HG03097 (cell line): ENCODE results near the gene TBC1D9.
"Not testable (repeated sequence)": the region's sequence is repeated elsewhere in the genome, so short reads cannot be mapped to it uniquely, and the experiment has no call there.

Source experiments
- ATAC-seq: cut with Tn5 transposase; IDR thresholded peaks from one replicate; pipeline ENCODE4 v1.9.1; 2021; ENCODE audit not compliant: unreplicated experiment, low FRiP score

TBC1D9 gene

DNA sequence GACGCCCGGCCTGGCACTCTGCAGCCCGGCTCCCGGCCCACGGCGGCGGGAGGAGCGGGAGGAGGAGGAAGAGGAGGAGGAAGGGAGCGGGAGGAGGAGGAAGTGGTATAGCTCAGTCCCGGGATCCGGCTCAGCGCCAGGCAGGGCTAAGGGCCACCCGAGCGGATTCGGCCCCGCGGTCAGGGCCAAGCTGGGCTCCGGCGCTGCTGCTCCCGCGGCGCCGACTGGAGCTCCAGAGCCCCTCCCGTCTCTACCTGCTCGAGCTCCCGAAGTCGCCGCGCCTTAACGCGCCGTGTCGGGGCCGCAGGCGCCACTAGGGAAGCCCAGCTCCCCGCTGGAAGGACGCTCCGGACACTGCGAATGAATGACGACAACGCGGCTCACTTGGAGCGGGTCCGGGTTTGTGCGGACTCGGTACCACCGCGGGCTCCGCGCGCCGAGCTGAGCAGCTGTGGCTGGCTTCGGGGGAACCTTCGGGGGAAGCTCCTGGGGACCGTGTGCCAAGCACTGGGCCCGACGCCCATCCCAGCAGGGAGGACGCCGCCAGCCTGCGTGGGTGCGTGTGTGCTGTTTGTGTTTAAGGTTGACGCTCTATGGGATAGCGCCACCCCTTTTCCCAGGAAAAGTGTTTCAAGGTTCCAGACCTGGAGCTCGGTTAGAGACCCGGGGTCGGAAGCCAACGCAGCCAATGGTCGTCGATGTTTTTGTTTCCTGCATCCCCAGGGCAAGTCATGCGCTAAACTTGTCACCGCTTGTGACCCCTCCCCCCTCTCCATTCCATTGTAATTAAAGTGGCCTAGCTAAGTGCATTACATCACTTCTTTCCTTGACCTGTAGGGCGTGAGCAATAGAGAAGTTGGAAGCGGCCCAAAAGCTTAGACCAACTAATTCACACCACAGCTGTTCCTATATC, at the start of gene TBC1D9:
TBC1D9 (minus strand) TSS at position 67 of the 913 bp plus-strand sequence. CDS start 340 bp downstream, outside the sequence.
- peak; percentile 34 for ATAC-seq

DNA sequence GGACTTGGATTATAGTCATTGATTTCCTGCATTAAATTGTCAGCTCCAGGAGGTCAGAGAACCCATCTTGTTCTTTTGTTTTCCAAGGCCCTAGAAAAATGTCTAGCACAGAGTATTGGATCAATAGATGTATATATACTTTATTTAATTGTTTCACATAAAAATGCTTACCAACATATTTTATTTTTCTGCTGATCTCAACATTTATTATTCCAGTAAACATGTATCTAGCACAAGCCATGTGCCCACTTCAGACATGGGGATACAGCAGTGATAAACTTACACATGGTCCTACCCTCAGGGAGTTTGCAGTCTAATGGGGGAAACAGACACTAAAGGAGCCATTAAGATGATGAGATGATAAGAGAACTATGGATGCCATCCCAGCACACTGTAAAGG, 49.1 kb upstream of the TBC1D9 start:
- ATAC-seq = no peak

DNA sequence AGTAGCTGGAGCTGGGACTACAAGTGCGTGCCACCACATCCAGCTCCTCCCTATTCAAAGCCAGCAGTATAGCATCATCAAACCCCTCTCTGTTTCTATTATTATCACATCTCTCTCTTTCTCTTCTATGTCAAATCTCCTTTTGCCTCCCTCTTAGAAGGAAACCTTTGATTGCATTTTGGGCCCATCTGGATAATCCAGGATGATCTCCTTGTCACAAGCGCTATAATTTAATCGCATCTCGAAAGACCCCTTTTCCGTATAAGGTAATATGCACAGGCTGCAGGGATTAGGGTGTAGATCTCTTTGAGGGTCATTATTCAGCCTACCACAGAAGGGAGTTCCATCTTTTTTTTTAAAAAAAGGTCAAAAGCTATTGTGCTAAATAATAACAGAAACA, 46.4 kb upstream of the TBC1D9 start:
- no peak for ATAC-seq

DNA sequence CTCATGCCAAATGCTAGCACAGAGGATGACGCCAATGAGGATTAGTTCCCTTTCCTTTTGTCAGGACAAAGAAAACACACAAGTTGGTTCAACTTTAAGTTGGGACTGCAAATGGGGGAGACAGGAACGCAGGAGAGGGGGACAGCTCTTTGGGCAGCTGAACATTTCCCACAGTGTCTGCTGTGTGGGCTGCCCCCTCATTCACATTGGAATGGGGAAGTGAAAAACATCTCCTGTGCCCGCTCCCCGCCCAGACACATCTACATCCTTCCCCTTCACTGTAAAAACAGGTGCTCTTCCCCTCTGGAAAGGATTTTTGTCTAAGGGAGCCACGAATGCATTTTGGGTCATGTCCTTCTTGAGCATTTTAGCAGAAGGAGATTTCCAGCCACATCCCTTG, 44.5 kb upstream of the TBC1D9 start:
- no peak for ATAC-seq

DNA sequence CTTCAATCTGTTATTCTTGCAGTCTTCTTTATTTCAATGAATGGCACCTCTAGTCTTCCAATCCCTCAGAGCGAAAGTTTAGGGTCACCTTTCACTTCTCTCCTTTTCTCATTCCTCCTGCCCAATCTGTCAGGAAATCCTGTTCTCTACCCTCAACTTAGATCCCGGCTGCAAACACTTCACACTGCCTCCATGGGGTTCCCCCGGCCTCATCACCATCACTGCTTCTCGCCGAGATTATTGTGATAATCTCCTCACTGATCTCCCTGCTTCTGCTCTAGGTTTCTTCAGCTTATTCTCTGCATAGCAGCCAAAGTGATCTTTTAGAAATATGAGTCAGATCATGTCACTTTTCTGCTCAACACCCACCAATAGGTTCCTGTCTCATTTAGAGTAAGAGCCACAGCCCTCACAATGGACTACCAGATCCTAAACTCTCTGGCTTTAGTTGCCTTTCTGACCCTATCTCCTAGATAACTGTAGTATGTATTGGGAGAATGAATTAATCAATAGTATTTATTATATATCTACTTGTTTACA, 43.6 kb upstream of the TBC1D9 start:
- no peak for ATAC-seq

DNA sequence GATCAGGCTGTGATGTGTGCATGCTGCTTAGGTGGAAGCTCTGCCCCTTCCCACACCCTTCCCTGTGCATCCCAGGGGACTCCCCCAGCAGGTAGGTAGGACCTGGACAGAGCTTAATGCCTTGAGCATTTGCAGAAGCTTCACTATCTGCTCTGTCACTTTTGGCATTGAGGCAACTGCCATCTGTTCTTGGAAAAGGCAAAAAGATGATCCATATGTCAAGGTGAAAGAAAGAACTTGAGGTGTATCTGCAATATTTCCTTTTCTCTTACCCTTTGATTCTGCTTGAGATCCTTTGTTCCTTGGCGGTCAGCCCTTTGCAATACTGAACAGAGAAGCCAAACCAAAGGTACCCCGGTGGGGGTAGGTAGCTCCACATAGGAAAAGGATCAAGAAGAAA, 37.1 kb upstream of the TBC1D9 start:
- no peak for ATAC-seq

DNA sequence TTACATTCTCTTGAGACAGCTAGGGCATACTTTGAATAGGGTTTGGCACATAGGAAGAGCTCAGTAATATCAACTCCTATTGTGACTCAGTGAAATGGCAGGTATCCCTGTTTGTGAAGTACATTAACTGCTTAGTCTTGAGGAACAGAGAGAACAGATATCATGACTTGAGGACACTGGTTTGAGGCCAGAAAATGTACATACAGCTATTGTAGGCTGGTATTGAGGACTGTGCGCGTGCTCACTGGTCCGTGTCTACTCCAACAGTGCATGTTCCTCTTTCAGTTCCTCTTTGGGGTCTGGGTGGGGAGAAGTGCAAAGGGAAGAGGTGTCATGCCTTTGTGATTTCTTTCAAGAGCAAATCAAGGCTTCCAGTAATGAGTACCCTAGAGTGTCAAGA, 34.6 kb upstream of the TBC1D9 start:
- ATAC-seq = peak; percentile 92

DNA sequence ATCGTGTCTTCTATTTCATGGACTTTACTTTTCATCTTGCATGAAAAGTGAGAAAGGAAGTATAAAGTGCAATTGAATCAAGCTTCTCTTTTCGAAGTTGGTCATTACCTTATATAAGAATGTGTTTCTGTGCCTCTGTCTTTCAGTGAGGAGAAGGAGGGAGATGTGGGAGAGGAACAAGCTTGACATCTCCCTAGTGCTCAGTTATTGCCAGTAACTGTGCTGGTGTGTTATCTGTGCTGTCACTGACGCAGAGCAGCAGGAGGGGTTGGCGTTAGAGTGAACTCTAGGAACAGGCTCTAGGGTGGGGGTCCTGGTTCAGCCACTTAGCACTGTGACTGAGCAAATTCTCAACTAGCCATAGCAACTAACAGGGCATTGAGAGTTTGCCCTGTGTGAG, 34.0 kb upstream of the TBC1D9 start:
- ATAC-seq = peak; percentile 13

DNA sequence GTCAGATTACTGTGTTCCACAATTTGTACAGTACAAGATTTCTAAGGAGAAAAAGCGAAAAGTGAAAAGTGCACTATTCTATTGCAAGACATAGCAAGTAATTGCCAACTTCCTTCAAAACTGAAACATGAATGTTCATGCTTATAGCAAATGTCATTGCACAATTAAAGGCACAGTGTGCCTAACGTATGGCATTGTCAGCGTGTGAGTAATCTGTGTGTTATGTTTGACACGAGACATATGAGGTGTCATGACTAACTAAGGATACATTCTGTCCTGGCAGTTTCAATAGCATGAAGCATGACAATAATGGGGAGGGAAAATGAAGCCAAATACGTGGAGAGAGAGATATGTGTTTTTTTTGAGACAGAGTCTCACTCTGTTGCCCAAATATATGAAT, 33.6 kb upstream of the TBC1D9 start:
- peak; percentile 42 for ATAC-seq

DNA sequence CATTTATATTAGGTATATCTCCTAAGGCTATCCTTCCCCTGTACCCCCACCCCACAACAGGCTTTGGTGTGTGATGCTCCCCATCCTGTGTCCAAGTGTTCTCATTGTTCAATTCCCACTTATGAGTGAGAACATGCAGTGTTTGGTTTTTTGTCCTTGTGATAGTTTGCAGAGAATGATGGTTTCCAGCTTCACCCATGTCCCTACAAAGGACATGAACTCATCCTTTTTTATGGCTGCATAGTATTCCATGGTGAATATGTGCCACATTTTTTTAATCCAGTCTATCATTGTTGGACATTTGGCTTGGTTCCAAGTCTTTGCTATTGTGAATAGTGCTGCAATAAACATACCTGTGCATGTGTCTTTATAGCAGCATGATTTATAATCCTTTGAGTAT, 26.6 kb upstream of the TBC1D9 start:
- not testable (repeated sequence) for ATAC-seq

DNA sequence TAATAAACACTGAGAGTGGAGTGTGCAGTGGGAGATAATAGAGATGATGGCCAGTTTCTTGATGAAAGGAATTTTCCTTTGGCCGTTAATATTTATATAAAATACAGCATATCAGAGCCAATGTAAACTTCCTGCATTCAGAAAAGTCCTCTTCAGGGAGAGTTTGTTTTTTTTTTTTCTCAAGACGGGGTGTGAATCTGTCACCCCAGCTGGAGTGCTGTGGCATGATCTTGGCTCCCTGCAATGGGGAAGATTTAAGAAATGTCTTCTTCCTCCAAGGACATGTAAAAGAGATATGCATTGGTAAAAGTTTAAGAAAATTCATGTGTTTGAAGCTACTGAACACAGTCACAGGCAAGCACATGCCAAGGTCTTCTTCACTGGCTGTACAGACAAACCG, 25.4 kb upstream of the TBC1D9 start:
- no peak for ATAC-seq

DNA sequence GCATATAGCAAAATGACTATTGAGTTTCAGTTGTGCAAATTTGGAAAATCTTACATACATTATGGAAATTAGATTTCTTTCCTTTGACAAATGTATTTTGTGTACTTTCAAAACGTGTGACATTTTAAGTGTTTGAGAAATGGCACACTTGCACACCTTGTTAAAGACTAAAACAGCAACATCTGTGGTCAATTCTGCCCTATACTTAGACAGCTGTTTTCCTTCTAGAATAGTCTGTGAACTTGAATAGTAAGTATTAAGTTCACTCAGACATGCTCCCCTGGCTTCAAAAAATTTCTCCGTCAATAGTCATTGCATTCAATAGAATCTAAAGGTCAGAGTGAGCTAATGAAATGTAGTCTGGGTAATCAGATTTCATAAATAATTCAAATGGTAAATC, 21.7 kb upstream of the TBC1D9 start:
- no peak for ATAC-seq

DNA sequence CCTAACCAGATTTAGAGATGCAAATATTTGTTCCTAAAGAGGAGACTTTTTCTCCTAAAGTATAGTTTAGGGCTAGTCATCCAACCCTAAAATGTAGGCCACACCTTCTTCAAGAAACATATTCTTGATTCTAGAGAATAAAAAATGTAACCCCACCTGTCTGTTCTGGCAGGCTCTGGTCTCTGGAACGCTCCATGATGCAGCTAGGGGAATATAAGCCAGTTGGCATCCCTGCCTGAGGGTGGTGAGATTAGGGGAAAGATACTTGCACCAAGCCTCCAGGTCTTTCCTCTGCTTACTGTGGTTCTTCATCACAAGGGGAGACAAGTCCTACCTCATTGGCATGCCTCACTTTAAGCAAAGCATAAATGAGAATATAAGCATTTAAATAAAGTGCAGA, 21.2 kb upstream of the TBC1D9 start:
- ATAC-seq = no peak

DNA sequence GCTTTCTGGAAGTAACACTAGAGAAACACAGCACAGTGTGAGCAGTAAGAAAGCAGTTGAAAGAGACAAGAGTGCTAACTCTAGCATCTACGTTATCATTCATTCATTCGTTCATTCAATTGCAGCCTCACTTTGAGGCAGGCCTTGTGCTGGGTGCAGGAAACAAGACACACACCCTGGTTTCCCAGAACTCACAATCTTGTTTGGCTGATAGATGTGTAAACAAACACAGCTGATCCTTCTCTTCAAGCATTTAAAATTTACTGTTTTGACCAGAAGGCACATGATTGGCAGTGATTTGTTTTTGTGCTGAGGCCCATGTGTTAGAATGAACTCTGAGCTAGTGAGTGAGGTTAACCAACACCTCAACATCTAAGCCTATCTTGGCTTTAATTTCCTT, 20.4 kb upstream of the TBC1D9 start:
- ATAC-seq = no peak

DNA sequence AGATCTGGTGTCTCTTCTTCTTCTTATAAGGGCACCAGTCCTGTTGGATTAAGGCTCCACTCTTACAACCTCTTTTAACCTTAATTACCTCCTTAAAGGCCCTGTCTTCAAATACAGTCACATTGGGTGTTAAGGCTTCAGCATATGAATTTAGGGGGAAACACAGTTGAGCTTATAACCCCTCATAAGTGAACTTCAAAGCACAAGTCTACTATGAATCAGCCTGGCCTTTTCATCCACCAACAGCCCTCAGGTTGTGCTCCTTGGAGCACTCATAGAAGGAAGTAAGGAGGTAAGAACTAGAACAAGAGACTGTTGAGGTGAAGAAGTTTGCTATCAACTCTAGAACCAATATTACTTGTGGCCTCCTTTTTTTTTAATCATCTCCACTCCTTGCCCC, 18.8 kb upstream of the TBC1D9 start:
- ATAC-seq = no peak

DNA sequence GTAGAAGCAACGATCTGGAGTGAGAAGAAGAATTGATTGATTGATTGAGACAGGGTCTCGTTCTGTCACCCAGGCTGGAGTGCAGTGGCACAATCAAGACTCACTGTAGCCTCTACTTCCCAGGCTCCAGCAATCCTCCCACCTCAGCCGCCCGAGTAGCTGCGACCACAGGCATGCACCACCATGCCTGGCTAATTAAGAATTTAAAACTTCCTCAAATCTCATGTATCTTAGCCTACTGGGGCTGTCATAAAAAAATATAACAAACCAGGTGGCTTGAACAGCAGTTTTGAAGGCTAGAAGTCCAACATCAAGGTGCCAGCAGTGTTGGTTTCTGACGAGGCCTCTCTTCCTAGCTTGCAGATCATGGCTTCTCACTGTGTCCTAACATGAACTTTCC, 18.3 kb upstream of the TBC1D9 start:
- no peak for ATAC-seq

DNA sequence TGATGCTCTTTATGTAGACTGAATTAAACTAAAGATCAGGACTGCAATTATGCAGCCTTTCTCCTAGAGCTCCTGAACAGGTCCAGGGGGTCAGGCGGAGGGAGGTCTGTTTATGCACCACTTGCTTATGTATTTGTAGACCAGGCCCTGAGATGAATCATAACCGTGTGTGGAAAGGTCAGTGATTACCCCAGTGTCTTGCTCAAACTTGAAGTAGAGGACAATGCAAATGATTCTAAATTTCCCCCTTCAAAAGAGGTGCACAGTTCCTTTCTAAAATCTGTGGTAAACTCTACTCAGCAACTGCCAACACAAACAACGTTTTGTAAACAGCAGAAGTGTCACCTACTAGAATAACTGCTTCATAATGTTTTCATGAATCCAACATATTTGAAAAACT, 13.0 kb upstream of the TBC1D9 start:
- no peak for ATAC-seq

DNA sequence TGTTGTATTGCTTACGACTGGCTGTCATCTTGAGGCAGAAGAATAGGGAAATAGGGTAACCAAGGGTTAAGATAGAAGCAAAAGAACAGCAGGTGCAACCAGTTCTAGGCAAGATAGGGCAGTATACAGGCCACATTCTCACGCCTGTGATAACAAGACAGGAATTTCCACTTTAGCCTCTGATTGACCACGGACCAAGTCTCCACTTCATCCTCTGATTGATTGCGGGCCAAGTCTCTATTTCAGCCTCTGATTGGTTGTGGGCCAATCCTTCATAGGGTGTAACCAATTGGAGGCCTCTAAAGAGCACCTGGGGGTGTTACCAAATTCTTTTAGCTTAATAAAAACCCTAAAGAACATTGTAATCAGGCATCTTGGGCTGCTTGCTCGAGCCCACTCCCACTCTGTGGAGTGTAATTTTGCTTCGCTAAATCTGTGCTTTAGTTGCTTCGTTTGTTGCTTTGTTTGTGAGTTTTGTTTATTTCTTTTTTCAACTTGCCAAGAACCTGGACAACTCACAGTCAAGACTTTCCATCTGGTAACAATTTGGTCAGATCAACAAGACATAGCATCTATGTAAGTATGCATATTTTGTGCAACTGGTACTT, 8.7 kb upstream of the TBC1D9 start:
- no peak for ATAC-seq

DNA sequence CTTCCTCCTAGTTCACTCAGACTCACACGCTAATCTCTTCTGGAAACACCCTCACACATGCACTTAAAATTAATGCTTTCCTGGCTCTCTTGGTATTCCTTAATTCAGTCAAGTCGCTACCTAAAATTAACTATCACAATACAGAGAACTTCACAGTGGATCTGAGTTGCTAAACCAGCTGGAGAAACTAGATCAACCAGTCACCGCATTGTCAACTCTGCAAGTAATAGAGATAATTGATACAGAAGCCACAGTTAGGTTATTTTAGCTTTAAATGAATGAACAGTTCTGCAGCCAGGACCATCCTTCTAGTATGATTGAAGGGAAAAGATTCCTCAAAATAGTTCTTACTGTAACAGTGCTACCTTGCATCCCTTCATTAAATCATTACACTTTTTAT, 6.0 kb upstream of the TBC1D9 start:
- no peak for ATAC-seq

DNA sequence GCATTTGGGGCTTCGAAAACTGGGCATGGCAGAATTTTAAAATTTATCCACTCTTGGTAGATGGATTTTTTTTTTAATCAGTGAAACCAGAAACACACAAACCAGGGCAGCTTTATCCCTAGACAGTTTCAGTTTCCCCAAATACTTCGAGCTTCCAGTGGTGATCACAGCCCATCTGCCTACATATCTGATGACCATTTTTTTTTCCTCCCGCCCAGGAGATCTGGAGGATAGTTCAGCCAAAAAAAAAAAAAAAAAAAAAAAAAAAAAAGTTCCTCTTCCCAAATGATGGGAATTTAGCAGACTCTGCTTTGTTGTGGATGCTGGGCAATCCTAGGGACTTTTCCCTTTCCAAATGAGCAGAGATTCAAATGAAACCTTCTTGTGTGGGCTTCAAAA, 1.0 kb upstream of the TBC1D9 start:
- no peak for ATAC-seq

DNA sequence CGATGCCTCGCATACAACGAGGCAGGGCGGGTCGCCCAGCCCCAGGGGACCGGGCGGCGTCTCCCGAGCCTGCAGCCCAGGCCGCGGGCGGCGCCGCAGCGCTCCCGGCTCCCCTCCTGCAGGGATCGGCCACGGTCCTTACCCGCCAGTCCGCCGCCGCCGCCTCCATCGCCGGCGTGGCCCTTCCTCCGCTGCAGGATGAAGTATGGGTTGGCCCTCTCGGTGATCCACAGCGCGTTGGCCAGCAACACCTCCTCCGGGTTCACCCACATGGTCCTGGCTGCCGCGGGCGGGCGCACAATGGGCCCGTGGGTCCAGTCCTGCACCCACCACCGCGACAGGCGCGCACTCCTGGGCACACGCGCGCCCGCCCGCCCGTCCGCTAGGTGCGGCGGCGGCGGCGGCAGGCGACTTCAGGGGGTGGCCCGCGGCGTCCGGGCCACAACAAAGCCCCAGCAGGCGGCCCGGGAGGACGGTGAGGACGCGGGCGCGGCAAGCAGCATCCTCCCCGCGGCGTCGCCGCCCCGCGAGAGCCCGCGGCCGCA, 339 bp downstream of the TBC1D9 start:
- ATAC-seq = peak; percentile 51
